ENCODE results near the gene CMSS1. TPM values are rescaled to one million over a fixed set of nuclear protein-coding genes. Genes with fewer than 3 reads are reported as not detected.

The CMSS1 gene
- total and polyA plus RNA-seq, 8 donors = 2.7 to 33.3 (median 22.1) TPM

DNA sequence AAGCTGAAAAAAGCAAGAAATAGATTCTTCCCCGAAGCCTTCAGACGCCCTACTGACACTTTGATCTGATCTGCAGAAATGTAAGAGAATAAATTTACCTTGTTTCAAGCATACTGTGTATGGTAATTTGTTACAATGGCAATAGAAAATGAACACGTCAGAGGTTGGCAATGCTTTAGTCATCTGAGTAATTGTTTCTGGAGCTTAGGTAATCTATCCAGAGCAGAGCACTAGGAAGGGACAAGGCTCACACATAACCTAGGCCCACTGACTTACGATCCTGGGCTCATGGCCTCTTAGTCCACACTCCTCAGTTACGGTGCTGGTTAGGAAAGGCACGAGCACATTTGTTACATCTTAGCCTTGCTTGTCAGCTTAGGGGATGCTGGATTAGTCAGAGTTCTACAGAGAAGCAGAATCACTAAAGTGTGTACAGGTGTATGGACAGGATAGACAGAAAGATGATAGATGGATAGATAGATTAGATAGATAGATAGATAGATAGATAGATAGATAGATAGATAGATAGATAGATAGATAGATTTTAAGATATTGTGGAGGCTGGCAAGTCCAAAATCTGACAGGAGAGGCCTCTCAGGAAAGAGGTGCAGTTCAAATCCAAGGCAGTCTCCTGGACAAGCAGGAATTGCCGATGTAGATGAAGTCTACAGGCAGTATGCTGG, 396.4 kb downstream of the CMSS1 start:
- H3K27ac ChIP-seq = no peak overlapping the region
- no peaks in the 10 kb centered on the region for H3K27me3 ChIP-seq
- peaks cover 0 to under 1% (median 0%) of the 10 kb centered on the region in 4 donors for H3K9me3 ChIP-seq
- H3K4me3 ChIP-seq = no peak overlapping the region
- peaks cover 9 to 20% (median 13%) of the 10 kb centered on the region in 4 donors for H3K4me1 ChIP-seq
- WGBS, 5 donors = 76 to 92% (median 87%) methylated on average over 7 of the region's 7 CpGs
- intact Hi-C loops (cut with DNase I; ENCODE audit: low total_unique reads) = no loop called here
- no peak for TF ChIP-seq POLR2A (IDR thresholded peaks at IDR 0.05)
- no peak for TF ChIP-seq POLR2AphosphoS5 (IDR thresholded peaks at IDR 0.05)
- no peak for TF ChIP-seq EP300 (IDR thresholded peaks at IDR 0.05)
- TF ChIP-seq, protein P1, sequence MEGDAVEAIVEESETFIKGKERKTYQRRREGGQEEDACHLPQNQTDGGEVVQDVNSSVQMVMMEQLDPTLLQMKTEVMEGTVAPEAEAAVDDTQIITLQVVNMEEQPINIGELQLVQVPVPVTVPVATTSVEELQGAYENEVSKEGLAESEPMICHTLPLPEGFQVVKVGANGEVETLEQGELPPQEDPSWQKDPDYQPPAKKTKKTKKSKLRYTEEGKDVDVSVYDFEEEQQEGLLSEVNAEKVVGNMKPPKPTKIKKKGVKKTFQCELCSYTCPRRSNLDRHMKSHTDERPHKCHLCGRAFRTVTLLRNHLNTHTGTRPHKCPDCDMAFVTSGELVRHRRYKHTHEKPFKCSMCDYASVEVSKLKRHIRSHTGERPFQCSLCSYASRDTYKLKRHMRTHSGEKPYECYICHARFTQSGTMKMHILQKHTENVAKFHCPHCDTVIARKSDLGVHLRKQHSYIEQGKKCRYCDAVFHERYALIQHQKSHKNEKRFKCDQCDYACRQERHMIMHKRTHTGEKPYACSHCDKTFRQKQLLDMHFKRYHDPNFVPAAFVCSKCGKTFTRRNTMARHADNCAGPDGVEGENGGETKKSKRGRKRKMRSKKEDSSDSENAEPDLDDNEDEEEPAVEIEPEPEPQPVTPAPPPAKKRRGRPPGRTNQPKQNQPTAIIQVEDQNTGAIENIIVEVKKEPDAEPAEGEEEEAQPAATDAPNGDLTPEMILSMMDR (IDR thresholded peaks at IDR 0.05) = no peak
- no peak for DNase-seq
- no peaks in the 10 kb centered on the region for H3K36me3 ChIP-seq

DNA sequence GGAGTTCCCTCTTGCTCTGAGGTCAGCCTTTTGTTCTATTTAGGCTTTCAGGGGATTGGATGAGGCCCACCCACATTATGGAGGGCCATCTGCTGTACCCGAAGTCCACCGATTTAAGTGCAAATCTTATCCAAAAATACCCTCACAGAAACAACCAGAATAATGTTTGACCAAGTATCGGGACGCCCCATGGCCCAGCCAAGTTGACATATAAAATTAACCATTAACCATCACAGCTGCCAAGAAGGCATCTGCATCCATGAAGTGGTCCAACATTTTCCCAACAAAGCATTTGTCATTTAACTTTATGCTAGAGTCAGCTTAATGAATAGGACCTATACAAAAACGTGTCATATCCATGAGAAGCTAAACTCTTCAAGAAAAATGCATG, 396.9 kb downstream of the CMSS1 start:
- H3K4me3 ChIP-seq = no peak overlapping the region
- DNase-seq = no peak
- TF ChIP-seq, protein P1 (IDR thresholded peaks at IDR 0.05) = no peak
- no peak for TF ChIP-seq POLR2AphosphoS5 (IDR thresholded peaks at IDR 0.05)
- no peak for TF ChIP-seq EP300 (IDR thresholded peaks at IDR 0.05)
- TF ChIP-seq POLR2A (IDR thresholded peaks at IDR 0.05) = no peak
- intact Hi-C loops (cut with DNase I; ENCODE audit: low total_unique reads) = no loop called here
- H3K27me3 ChIP-seq = no peaks in the 10 kb centered on the region
- H3K4me1 ChIP-seq = peaks cover 9 to 20% (median 13%) of the 10 kb centered on the region in 4 donors
- H3K27ac ChIP-seq = no peak overlapping the region
- H3K36me3 ChIP-seq = no peaks in the 10 kb centered on the region
- 42 to 65% (median 54%) methylated on average over 5 of the region's 5 CpGs for WGBS, 5 donors
- H3K9me3 ChIP-seq = peaks cover 0 to 6% (median 0%) of the 10 kb centered on the region in 4 donors

DNA sequence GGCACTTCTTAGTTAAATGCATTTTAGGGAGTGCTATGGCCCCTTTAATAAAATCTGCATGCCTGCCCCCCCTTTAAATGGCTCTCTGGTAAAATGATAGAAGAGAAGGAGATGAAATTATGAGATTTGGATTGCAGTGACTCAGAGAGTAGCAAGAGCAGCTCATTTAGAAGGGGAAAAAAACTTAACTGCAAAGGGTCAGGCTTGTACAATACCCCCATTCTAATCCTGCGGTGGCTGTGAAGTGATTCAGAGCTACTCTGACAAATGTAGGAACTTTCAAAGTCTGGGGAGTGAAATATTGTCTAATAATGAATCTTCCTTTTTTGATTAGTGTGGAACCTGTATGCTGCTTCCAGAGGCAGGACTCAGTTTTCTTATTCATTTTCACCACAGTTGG, 399.1 kb downstream of the CMSS1 start:
- intact Hi-C loops (cut with DNase I; ENCODE audit: low total_unique reads) = no loop called here
- 72 to 100% (median 82%) methylated on average over 1 of the region's 1 CpG for WGBS, 5 donors
- DNase-seq = no peak
- Histone ChIP-seq H3K27ac (no peak overlapping the region), H3K9me3 (peaks cover 0 to 9% (median 0%) of the 10 kb centered on the region in 4 donors), H3K27me3 (no peaks in the 10 kb centered on the region), H3K36me3 (no peaks in the 10 kb centered on the region), H3K4me3 (no peak overlapping the region), H3K4me1 (no peaks in the 10 kb centered on the region)
- TF ChIP-seq POLR2AphosphoS5 (IDR thresholded peaks at IDR 0.05) (no peak), EP300 (IDR thresholded peaks at IDR 0.05) (no peak), POLR2A (IDR thresholded peaks at IDR 0.05) (no peak)
- TF ChIP-seq, protein P1 (IDR thresholded peaks at IDR 0.05) = no peak

DNA sequence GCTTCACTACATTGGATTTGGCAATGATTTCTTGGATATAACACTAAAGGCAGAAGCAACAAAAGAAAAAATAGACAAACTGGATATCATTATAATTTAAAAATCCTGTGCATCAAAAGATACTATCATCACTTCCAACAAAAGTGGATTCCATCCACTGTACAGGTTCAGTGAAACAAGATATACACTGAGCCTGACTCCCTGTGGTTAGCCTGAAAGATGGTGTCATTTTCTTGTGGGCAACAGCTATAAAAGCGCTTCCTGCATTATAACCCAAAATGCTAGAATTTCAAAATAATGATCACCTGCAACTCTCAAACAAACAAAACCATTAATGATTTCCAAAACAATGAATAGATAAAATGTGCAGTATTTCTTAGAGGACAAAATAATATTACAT, 403.5 kb downstream of the CMSS1 start:
- 86 to 96% (median 95%) methylated on average over 1 of the region's 1 CpG for WGBS, 5 donors
- intact Hi-C loops (cut with DNase I; ENCODE audit: low total_unique reads) = no loop called here

More for the DNA sequence above, 403.5 kb downstream of the CMSS1 start:
- Histone ChIP-seq H3K9me3 (peaks cover 0 to 9% (median 0%) of the 10 kb centered on the region in 4 donors), H3K4me1 (no peaks in the 10 kb centered on the region), H3K27ac (no peak overlapping the region), H3K27me3 (no peaks in the 10 kb centered on the region), H3K36me3 (no peaks in the 10 kb centered on the region), H3K4me3 (no peak overlapping the region)
- TF ChIP-seq EP300 (IDR thresholded peaks at IDR 0.05) = no peak
- no peak for TF ChIP-seq POLR2A (IDR thresholded peaks at IDR 0.05)
- TF ChIP-seq, protein P1 (IDR thresholded peaks at IDR 0.05) = no peak
- no peak for TF ChIP-seq POLR2AphosphoS5 (IDR thresholded peaks at IDR 0.05)
- DNase-seq = no peak
